CD4-positive, alpha-beta T cell treated with Interleukin-15 for 4 hours (primary cell): ENCODE measurements around the gene CNBD2.
"Not testable (repeated sequence)": the region's sequence is repeated elsewhere in the genome, so short reads cannot be mapped to it uniquely, and the experiment has no call there.

Source experiments
- DNase-seq: peaks from one replicate; pipeline ENCODE4 v3.0.0-alpha.2; 2020; ENCODE audit warnings: low spot score

The CNBD2 gene

GRCh38 chr20:36026131-36026530, 57.7 kb downstream of the CNBD2 start:
- not testable (repeated sequence) for DNase-seq

DNA sequence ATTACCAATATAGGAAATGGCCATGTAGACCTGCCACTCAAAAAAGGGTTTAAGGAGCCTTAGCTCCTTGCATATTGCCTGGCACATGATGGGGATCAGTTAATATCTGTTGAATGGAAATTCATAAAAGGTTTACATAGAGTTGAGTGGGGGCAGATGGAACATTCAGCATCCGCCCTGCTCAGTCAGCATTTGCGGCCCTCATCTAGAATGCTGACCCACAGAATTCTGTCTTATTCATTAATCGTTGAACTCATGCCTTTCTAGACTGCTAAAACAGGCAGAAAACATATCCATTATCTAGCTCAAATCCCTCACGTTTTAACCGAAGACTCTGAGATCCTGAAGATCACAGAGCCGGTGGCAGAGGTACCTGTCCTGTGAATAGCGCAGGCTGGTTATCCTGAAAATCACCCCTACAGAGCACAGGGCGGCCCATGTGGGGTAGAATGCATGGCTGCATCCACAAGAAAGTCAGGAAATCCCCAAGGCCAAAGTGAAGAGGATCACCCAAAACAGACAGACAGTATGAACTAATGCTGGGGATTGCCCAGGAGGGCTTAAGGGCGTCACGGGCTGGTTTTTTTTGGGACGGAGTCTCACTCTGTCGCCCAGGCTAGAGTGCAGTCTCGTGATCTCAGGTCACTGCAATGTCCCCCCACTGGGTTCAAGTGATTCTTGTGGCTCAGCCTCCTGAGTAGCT, 59.9 kb downstream of the CNBD2 start:
- DNase-seq, result no peak

DNA sequence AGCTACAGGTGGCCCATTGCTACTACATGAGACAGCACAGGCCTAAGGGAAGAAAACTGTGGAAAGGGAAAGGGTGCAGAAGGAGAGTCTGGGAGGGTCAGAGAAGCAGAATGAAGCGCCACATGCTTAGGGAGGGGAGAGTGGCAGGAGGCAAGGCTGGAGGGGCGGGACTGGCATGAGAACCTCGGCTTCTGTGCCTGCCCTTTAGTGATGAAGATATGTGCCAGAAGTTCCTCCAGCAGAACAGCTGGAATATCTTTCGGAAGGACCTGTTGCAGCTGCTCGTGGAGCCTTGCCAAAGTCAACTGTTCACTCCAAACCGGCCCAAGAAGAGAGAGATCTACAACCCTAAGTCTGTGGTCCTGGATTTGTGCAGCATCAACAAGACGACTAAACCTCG, 61.8 kb downstream of the CNBD2 start:
- DNase-seq, result no peak

- DNase-seq, result no peak
Measured at GRCh38 chr20:36031806-36032205, 63.4 kb downstream of the CNBD2 start.

DNA sequence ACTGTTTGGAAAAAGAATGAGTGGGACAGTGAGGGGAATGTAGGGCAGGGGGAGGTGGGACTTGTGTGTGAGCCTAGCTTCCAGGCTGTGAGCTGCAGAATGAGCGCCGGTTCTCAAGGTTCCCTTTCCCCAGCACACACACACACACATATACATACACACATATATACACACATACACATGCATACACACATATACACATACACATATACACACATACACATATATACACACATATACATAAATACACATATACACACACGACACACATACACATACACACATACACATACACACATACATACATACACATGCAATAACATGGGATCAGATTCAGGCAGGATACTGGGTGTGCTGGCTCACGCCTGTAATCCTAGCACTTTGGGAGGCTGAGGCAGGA, 66.5 kb downstream of the CNBD2 start:
- no peak for DNase-seq

DNA sequence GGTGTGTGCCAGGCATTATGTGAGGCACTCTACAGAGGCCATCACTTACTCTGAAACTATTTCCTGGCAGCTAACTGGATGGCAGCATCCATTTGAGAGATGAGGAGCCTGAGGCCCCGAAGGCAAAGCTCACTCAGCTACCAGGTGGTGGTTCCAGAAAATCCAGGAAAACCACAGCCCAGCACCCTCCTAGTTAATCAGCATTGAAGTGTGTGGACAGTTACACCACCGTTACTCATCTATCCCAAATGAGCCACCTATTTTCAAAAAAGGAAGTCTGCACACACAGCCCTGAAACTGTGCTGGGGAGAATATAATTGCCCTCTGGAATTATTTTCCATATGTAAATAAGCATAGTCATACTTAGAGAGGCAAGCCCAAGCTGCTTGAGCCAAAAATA, 67.4 kb downstream of the CNBD2 start:
- DNase-seq, result no peak

GRCh38 chr20:36036688-36037087, 68.3 kb downstream of the CNBD2 start:
- DNase-seq, result no peak

DNA sequence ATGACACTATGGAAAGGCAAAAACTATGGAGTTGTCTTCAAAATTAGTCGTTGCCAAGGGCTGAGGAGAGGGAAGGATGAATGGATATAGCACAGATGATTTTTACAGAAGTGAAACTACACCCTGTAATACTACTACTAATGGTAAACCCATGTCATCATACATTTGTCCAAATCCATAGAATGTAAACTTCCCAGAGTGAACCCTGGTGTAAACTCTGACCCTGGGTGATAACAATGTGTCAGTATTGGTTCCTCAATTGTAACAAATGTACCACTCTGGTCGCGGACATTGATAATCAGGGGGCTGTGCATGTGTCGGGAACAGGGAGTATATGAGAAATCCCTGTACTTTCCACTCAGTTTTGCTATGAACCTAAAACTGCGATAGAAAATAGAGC, 72.2 kb downstream of the CNBD2 start:
- DNase-seq, result no peak

- DNase-seq, result no peak
Measured at GRCh38 chr20:36043441-36043840, 75.1 kb downstream of the CNBD2 start.

- DNase-seq, result no peak
Measured at GRCh38 chr20:36043892-36044515, 75.6 kb downstream of the CNBD2 start.

DNA sequence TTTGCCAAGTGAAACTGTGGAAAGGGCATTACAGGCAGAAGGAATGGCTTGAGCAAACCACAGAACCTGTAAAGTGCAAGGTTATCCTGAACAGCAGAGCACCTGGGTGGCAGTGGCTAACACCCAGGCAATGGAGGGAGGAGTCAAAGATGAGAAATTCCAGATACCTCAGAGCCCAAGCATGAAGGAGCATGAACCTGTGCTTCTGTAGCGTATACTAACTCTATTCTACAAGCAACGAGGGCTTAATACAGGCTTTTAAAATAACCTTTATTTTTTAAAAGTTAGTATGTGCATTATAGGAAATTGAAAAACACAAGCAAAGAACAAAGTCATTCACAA, 77.0 kb downstream of the CNBD2 start:
- no peak for DNase-seq

GRCh38 chr20:36046073-36046798, 77.8 kb downstream of the CNBD2 start:
- not testable (repeated sequence) for DNase-seq

DNA sequence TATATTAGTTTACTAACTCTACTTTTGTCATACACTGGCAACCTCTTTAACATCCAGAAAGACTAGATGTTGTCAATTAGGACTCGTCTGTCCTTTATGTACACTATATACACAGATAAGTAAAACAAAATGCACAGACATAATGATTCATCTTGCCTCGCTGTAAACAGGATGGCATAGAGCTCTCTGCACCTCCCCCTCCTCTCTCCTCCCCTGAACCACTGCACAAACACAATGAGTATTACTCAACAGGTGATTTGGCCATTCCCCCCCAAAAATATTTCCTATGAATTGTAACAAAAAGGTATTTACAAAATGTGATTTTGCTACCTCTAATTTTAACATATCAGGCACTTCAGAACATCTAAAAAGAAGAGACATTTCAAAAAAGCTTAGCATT, 81.0 kb downstream of the CNBD2 start:
- DNase-seq, result peak; percentile 31

GRCh38 chr20:36050436-36051317, 82.3 kb downstream of the CNBD2 start:
- peak; percentile 91 for DNase-seq

- no peak for DNase-seq
Measured at GRCh38 chr20:36051318-36052116, 83.1 kb downstream of the CNBD2 start.

DNA sequence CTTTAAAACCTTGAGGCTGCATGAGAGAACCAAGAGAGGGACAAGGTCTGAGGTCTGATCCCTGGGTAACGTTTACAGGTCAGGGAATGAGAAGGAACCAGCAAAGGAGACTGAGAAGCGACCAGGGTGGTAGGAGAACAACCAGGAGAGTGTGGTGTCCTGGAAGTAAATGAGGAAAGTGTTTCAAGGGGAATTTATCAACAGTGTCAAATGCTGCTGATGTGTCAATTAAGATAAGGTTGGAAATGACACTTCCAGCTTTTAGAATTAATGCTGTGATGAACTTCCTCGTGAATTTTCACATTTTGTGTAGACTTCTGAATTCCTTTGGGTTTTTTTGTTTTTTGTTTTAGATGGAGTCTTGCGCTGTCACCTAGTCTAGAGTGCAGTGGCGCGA, 83.7 kb downstream of the CNBD2 start:
- no peak for DNase-seq

GRCh38 chr20:36053863-36054518, 85.6 kb downstream of the CNBD2 start:
- DNase-seq, result not testable (repeated sequence)

GRCh38 chr20:36055145-36055544, 86.8 kb downstream of the CNBD2 start:
- DNase-seq, result no peak

DNA sequence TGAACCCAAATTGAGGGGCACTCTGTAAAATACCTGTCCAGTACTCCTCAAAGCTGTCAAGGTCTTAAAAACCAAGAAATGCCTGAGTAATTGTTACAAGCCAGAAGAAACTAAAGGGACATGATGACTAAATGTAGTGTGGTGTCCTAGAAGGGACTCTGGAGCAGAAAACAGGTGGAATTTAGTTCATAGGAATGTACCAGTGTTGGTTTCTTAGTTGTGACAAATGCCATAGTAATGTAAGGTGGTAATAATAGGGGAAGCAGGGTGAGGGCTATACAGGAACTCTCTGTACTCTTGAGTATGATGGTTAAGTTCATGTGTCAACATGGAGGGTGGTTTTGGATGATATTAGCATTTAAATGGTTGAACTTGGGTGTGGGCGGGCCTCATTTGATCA, 92.3 kb downstream of the CNBD2 start:
- DNase-seq, result no peak

GRCh38 chr20:36061754-36062153, 93.4 kb downstream of the CNBD2 start:
- DNase-seq, result no peak

DNA sequence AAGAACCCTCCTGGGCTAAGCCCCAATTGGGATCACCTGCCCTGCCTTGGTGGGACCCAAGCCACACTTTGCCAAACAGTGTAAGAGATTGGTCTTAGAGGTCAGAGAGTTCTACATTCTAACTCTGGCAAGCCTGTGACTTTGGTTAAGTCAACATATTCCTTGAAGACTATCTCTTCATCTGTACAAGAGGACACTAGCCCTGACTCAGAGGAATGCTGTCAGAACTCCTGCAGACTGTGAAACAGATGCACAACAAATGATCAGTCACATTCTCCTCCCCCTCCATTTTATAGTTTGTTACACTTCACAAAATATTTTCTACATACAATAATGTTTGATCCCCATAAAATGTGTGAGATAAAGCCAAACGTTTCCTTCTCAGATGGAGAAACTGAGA, 94.4 kb downstream of the CNBD2 start:
- DNase-seq, result no peak
